OCI-LY1 (cell line): ENCODE measurements around the gene SIRT5.

Experiments used
- EZH2 ChIP-seq: fragments of 200-600 bp; sonication (generic), shearing (Covaris generic); IDR thresholded peaks from 2 replicates; pipeline ENCODE4 v1.8.0; 2017; ENCODE audit warnings: borderline replicate concordance, mixed run types, mild to moderate bottlenecking, antibody characterized with exemption, low read length, moderate library complexity, mixed read lengths
- TF ChIP-seq, protein P1 (sequence below): fragments of 200-600 bp; sonication (generic), shearing (Covaris generic); IDR thresholded peaks from 2 replicates; pipeline ENCODE4 v1.5.1; 2017; ENCODE audit warnings: mild to moderate bottlenecking, antibody characterized with exemption, low read length, moderate library complexity, mixed read lengths

DNA sequence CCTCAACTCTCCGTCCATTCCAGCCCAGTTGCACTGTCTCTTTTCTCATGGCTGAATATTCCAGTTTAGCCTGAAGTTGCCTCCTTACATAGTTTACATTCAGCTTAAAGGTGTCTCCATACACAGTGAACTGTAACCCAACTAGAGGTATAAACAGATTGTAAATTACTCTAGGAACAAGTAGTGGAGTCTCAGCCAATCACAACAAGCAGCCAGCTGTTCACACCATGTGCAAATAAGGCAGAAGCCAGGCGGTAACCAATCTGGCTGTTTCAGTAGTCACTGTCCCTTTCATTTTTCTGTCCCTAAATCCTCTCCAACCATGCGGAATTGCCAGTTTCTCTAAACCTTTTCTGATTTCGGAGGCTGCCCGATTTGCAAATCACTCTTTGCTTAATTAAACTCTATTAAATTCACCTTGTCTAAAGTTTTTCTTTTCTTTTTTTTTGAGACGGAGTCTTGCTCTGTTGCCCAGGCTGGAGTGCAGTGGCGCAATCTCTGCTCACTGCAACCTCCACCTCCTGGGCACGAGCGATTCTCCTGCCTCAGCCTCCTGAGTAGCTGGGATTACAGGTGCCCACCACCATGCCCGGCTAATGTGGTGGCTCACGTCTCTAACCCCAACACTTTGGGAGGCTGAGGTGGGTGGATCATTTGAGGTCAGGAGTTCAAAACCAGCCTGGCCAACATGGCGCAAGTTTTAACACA lies 49.4 kb upstream of the SIRT5 start:
- no peak for TF ChIP-seq EZH2
- TF ChIP-seq, protein P1, sequence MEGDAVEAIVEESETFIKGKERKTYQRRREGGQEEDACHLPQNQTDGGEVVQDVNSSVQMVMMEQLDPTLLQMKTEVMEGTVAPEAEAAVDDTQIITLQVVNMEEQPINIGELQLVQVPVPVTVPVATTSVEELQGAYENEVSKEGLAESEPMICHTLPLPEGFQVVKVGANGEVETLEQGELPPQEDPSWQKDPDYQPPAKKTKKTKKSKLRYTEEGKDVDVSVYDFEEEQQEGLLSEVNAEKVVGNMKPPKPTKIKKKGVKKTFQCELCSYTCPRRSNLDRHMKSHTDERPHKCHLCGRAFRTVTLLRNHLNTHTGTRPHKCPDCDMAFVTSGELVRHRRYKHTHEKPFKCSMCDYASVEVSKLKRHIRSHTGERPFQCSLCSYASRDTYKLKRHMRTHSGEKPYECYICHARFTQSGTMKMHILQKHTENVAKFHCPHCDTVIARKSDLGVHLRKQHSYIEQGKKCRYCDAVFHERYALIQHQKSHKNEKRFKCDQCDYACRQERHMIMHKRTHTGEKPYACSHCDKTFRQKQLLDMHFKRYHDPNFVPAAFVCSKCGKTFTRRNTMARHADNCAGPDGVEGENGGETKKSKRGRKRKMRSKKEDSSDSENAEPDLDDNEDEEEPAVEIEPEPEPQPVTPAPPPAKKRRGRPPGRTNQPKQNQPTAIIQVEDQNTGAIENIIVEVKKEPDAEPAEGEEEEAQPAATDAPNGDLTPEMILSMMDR, result no peak
